HG02588 (cell line): ENCODE data around the gene SCYL2.

ENCODE experiments used
- ATAC-seq: cut with Tn5 transposase; IDR thresholded peaks from one replicate; pipeline ENCODE4 v1.9.1; 2021; ENCODE audit warnings: mild to moderate bottlenecking, moderate library complexity; ENCODE audit not compliant: unreplicated experiment

The SCYL2 gene

DNA sequence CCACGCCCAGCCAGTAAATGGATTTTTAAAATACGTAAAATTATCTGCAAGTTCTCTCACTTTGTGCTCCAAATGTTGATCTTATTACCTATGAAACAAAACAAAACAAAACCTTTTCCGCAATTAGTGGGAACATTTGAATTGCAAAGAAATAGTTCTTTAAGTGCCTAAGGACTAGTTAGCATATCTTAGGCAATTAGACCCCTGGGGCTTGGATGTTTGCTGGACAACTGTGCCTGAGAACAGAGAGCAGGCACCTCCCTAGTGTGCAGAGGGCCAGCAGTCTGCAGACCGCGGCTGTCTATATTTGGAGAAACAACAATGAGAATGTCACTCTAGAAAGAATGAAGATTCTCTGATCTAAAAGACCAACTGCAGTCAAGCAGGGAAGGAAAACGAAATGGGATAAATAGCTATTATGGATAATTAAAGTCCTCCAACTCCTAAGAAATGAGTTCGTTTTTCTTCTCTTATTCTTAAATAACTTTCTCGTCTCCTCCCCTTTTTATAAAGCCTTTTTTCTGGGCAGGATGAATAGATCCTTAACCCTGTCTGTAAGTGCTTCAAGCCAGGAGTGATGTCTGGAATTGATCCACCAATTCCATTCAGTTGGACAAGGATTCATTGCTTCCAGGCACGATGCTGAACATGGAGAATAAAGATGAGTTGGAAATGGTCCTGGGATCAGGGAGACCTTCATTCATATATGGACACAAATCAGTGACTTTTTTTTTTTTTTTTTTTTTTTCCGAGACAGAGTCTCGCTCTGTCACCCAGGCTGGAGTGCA, 106.1 kb downstream of the SCYL2 start:
- ATAC-seq: no peak

DNA sequence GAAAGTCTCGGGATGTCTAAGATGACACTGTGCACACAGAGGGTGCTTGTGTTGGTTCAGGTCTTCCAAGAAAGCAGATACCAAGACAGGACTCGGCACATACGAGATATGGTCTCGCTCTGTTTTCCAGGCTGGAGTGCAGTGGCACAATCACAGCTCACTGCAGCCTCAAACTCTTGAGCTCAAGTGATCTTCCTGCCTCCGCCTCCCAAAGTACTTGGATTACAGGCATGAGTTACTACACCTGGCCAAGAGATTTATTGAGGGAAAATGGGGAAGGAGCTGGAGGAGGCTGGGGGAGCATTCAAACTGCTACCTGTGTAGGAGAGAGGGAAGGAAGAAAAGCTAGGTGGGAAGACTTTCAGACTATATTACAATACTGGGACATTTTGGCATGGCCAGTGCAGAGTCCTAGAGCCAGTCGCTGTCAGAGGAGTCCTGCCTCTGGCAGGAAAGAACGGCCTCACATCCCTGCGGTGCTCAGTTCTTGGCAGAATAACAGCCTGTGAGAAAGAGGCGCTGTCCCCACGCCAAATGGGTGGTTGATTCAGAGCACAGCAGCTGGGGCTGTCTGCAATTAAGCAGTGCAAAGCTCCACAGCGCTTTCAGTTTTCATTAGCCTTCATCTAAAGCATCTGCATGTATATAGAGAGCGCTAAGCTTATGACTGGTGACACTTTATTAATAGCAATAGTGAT, 108.2 kb downstream of the SCYL2 start:
- no peak for ATAC-seq

DNA sequence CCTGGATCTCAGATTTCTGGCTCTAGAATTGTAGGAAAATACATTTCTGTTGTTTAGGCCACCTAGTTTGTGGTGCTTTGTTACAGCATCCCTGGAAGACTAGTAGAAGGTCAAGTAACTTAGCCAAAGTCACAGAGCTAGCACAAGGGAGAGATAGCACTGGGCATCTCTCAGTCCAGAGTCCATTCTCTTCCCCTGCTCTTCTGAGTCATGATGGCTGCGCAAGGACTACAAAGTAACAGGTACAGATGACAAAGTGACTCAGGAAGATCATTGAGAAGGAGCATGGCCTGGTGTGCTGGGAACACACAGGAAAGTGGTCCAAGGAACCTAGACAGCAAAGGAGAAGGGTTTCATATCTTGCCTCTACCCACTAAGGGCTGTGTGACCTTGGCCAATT, 109.2 kb downstream of the SCYL2 start:
- ATAC-seq: no peak

DNA sequence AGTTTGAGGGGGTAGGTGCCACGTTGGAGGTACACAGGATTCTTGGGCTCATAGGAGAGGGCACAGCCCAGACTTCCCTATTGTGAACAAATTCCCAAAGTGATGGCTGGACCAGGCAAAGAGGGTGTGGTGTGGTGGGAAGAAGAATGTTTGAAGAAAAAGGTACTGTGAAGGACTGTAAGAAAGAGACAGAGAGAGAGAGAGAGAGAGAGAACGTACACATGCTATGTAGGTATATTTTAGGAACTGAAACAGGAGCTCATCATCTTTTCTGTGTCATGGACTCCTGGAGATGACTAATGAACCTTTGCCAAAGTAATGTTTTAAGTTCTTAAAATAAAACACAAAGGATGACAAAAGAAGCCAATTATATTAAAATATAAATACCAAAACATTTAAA, 114.4 kb downstream of the SCYL2 start:
- no peak for ATAC-seq

DNA sequence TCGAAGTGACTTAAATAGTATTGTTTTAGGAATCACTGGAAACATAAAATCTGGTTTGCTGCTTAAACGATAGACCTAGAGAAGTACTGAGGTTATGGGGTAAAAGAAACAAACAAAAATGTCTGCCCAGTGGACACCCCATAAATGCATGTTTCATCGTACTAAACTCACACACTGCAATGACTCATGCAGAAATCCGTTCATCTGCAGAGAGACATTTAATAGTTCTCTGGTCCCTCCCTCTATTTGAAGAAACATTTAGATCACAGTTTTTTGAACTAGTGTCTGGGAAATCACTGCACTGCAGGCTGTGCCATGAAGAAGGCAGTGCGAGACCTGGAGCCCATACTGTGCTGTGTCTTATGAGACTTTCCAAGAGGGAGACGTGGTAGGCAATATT, 115.4 kb downstream of the SCYL2 start:
- ATAC-seq: no peak

DNA sequence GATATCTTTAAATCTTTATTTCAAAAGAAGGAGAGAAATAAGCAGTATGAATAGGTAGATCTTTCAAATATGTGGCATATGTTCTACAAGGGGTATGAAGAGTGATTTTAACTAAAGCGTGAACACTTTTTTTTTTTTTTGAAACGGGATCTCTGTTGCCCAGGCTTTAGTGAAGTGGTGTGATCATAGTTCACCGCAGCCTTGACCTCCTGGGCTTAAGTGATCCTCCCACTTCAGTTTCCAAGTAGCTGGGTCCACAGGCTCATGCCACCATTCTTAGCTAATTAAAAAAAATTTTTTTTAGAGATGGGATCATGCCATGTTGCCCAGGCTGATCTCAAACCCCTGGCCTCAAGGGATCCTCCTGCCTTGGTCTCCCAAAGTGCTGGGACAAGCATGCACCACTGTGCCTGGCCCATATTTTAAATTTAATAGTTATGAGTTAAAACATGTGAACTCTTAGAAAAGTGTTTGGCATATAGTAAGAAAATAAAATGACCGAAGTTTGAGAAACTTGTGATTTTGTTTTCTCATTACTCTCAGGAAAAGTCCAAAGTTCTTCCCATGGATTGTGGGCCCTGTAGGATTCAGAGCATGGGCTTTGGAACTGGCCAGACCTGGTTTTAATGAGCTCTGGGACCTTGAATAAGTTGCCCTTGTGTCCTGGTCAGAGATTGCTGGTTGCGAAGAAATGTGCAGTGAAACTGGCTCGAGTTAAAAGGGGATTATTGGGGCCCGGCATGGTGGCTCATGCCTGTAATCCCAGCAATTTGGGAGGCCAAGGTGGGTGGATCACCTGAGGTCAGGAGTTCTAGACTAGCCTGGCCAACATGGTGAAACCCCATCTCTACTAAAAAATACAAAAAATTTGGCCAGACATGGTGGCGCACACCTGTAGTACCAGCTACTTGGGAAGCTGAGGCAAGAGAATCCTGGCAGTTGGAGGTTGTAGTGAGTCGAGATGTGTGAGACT, 116.9 kb downstream of the SCYL2 start:
- no peak for ATAC-seq

DNA sequence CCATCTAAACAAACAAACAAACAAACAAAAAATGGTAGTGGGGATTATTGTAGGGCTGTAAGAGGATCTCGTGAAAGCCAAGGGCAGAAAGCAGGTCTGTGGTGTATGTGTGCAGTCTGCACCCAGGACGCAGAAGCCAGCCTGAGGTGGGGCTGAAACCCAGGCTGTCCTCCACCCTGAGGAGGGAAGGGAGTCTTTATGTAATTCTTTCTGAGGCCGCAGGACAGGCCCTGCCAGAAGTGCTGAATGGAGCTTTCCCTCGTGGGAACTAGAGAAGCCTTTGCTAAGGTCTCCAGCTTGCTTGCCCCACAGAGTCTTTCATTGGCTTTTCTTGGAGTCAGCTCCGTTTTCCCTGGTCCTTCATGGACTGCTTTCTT, 117.6 kb downstream of the SCYL2 start:
- ATAC-seq: no peak

DNA sequence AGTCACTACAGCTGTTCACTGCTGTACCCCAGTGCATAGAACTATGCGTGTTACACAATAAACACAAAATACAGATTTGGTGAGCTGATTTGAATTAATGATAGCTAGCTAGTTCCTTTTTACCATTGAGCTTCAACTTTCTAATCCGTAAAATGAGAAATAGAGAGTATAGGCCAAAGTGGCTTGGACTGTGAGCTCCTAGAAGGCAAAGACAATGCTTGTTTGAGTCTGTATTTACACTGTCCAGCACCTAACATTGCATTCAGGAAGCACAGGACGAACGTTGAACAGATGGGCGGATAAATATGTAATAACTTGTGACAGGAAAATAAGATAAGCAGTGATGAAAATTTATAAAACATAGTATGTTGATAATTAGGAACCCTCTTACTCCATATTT, 121.4 kb downstream of the SCYL2 start:
- no peak for ATAC-seq
